Stomach smooth muscle (tissue), 2 donors: ENCODE measurements around the gene CCN2.

ENCODE experiments used
- H3K27ac ChIP-seq: one replicate; pipeline ENCODE4 v1.7.0; 2013; ENCODE audit warnings: mild to moderate bottlenecking, low read length, inconsistent platforms
- H3K27me3 ChIP-seq, 2 donors: one replicate each; pipeline ENCODE4 v1.7.0; 2013; ENCODE audit warnings: low read length in 2 of 2; ENCODE audit not compliant: insufficient read depth in 2 of 2, control insufficient read depth in 1 of 2
- H3K36me3 ChIP-seq, 2 donors: one replicate each; pipeline ENCODE4 v1.7.0; 2013; ENCODE audit warnings: low read length in 2 of 2; ENCODE audit not compliant: control insufficient read depth in 2 of 2, insufficient read depth in 2 of 2
- H3K4me1 ChIP-seq: one replicate; pipeline ENCODE4 v1.7.0; 2013; ENCODE audit warnings: low read length; ENCODE audit not compliant: control insufficient read depth, insufficient read depth
- H3K4me3 ChIP-seq, 2 donors: one replicate each; pipeline ENCODE4 v1.7.0; 2013; ENCODE audit warnings: low read length in 2 of 2
- H3K9ac ChIP-seq, 2 donors: one replicate each; pipeline ENCODE4 v1.7.0; 2013; ENCODE audit warnings: low read length in 2 of 2, mild to moderate bottlenecking in 1 of 2
- H3K9me3 ChIP-seq, 2 donors: one replicate each; pipeline ENCODE4 v1.7.0; 2013; ENCODE audit warnings: low read length in 2 of 2; ENCODE audit not compliant: control insufficient read depth in 2 of 2
- donor health status: healthy.
- donor health status: Pancreatic carcinoma.

The CCN2 gene

DNA sequence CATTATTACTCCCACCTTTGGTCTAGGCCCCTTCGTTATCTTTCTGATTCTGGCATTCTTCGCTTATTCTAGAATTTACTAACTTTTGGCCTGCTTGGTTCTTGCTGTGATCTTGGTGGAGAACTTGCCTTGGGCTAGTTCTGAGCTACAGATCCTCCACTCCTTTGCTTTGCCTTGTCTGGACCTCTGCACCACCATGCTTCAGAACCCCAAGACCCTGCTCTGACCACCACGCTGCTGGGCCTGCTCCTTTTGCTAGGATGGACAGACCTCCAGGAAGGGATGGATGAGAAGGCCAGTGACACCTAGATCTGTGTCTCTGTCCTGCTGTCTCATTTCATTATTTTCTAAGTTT lies 30.4 kb upstream of the CCN2 start:
- Histone ChIP-seq H3K36me3 (no peaks in the 10 kb centered on the region), H3K27me3 (no peaks in the 10 kb centered on the region), H3K4me3 (no peak overlapping the region), H3K9me3 (no peaks in the 10 kb centered on the region), H3K27ac (no peak overlapping the region), H3K9ac (no peak overlapping the region), H3K4me1 (peaks cover 3% of the 10 kb centered on the region)

DNA sequence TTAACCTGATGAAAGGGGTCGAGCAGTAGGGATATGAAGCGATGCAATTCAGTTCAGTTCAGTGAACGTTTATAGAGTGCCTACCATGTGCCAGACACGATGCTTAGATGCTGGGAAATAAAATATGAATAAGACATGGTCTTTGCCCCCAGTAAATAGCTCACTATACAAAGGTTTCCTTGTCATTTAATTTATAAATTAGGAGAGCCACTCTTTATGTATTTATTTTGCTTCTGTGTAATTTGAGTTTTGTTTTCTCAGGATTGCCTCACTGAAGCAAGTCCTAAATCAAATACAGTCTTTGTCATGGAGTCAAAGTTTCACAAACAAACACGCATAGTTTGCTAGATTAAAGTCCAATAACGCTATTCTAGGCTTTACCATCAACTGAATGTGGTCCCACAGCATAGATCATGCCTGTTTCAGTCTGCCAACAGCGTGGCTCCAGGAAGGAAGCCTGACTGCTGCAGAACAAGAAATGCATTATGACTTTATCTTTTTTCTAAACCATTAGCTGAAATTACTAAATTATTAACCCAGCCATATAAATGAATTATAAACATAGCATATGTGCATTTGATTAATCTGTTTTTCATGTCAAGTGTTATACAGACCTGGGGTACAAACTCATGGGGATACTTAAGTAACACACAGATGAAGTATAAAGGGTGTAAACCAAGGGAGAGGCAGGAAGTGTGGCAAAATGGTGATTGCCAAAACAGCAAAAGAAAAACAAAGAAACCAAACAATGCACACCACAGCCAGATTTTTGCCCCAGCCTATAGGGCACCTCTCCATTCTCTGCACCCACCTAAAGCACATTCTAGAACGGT lies 29.8 kb upstream of the CCN2 start:
- H3K36me3 ChIP-seq = no peaks in the 10 kb centered on the region
- peaks cover 3% of the 10 kb centered on the region for H3K4me1 ChIP-seq
- H3K9me3 ChIP-seq = no peaks in the 10 kb centered on the region
- no peak overlapping the region for H3K4me3 ChIP-seq
- H3K9ac ChIP-seq = no peak overlapping the region
- no peaks in the 10 kb centered on the region for H3K27me3 ChIP-seq
- H3K27ac ChIP-seq = no peak overlapping the region

DNA sequence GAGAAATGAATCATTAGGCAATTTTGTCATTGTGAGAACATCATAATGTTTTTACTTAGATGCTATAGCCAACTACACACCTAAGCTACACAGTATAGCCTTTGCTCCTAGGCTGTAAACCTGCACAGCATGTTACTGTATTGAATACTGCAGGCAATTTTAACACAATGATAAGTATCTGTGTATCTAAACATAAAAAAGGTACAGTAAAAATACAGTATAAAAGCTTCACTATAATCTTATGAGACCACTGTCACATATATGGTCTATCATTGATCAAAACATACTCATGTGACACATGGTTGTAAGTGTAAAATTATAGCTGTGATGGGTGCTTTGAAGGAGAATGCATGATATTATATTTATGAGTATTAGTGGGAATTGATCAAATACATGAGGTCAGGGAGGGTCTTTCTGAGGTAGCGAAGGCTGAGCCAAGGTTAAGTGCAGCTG lies 29.2 kb upstream of the CCN2 start:
- no peaks in the 10 kb centered on the region for H3K9me3 ChIP-seq
- H3K36me3 ChIP-seq = no peaks in the 10 kb centered on the region
- H3K27me3 ChIP-seq = no peaks in the 10 kb centered on the region
- no peak overlapping the region for H3K9ac ChIP-seq
- H3K27ac ChIP-seq = no peak overlapping the region
- H3K4me1 ChIP-seq = peaks cover 3% of the 10 kb centered on the region
- no peak overlapping the region for H3K4me3 ChIP-seq

DNA sequence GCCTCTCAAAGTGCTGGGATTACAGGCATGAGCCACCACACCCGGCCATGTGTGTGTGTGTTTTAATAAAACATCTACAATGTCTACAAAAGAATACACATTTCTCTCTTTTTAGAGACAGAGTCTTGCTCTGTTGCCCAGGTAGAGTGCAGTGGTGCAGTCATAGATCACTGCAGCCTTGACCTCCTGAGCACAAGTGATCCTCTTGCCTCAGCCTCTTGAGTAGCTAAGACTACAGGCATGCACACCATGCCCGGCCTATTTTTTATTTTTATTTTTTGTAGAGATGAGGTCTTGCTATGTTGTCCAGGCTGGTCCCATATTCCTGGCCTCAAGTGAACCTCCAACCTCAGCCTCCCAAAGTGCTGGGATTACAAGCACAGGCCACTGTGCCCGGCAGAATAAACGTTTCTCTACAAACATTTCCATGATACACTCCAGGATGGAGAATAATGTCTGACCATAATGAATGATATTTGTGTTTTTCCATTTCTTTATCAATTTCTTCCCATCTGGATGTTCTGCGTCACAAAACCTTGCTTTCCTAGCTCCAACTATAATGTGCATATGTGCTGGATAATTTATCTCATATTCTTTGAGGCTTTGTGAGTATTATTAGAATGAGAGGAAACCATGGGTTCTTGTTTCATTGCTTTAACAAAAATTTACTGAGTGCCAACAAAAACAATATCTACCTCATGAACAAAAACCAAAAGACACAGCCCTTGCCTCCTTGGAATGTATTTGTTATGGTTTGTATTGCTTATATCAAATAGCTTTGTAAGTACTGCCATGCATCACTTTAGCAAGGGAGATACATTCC lies 28.6 kb upstream of the CCN2 start:
- Histone ChIP-seq H3K36me3 (no peaks in the 10 kb centered on the region), H3K27me3 (no peaks in the 10 kb centered on the region), H3K4me1 (peaks cover 3% of the 10 kb centered on the region), H3K9ac (no peak overlapping the region), H3K9me3 (no peaks in the 10 kb centered on the region), H3K27ac (no peak overlapping the region), H3K4me3 (no peak overlapping the region)

DNA sequence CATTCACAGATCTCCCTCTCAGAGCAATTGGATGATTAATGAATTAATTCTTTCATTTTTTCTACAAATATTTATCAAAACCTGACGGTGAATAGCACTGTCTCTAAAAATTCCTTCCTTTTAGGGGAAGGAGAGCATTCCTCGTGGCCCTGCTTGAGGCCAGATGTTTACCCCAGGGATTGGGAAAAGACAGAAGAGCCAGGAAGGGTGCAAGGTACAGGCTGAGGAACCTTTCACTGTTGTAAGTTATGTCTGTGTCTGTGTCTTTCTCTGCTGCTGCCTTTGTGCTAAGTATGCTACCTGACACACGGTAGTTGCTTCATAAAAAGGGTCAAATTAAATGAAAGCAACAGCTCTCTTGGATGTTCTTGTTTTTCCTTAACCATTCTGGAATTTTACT lies 27.4 kb upstream of the CCN2 start:
- Histone ChIP-seq H3K36me3 (no peaks in the 10 kb centered on the region), H3K9ac (no peak overlapping the region), H3K27me3 (no peaks in the 10 kb centered on the region), H3K27ac (no peak overlapping the region), H3K4me3 (no peak overlapping the region), H3K9me3 (no peaks in the 10 kb centered on the region), H3K4me1 (peaks cover 3% of the 10 kb centered on the region)

DNA sequence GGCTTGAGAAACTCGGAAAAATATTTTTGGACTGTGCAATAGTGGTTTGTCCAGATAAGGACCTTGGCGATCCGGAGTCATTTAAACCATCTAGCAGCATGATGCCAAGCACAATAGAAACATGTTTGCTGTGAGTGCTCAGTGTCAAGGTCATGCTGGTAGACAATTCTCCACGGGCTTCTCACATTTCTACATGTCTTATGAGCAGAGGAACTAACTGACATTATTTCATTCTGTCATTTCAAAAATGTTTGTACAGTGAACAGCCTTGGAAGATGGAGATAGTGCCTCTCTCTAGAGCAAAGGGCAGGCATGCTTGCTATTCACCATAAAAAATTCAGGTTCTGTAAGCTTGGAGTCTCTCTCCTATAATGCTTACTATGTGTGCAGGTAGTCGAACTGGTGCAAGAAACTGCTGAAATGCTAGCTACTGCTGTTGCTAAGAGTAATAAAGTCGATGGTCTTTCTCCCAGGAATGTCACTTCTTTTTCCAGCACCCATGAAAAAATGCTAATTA lies 25.4 kb upstream of the CCN2 start:
- Histone ChIP-seq H3K4me3 (no peak overlapping the region), H3K9ac (no peak overlapping the region), H3K9me3 (no peaks in the 10 kb centered on the region), H3K36me3 (no peaks in the 10 kb centered on the region), H3K4me1 (peaks cover 3% of the 10 kb centered on the region), H3K27ac (no peak overlapping the region), H3K27me3 (no peaks in the 10 kb centered on the region)

DNA sequence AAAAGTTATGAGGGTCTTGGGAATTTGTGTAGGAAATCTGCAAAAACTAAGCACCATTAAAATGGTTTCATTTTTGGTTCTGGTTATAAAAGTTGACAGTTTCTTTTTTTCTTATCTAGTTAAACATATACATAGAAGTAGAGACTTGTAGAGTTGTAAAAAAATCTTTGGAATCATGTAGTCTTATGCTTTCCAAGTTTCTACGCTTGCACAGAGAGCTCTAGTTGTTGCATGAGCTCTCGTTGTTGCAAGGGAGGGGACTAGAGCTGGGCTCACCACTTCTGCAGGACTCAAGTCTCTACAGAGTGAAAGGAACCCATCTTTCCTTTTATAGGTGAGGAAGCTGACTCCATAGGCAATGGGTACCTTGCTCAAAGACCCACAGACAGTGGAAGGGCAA lies 21.6 kb upstream of the CCN2 start:
- Histone ChIP-seq H3K36me3 (no peaks in the 10 kb centered on the region), H3K27ac (no peak overlapping the region), H3K27me3 (no peaks in the 10 kb centered on the region), H3K4me1 (no peaks in the 10 kb centered on the region), H3K9ac (no peak overlapping the region), H3K9me3 (no peaks in the 10 kb centered on the region), H3K4me3 (no peak overlapping the region)

DNA sequence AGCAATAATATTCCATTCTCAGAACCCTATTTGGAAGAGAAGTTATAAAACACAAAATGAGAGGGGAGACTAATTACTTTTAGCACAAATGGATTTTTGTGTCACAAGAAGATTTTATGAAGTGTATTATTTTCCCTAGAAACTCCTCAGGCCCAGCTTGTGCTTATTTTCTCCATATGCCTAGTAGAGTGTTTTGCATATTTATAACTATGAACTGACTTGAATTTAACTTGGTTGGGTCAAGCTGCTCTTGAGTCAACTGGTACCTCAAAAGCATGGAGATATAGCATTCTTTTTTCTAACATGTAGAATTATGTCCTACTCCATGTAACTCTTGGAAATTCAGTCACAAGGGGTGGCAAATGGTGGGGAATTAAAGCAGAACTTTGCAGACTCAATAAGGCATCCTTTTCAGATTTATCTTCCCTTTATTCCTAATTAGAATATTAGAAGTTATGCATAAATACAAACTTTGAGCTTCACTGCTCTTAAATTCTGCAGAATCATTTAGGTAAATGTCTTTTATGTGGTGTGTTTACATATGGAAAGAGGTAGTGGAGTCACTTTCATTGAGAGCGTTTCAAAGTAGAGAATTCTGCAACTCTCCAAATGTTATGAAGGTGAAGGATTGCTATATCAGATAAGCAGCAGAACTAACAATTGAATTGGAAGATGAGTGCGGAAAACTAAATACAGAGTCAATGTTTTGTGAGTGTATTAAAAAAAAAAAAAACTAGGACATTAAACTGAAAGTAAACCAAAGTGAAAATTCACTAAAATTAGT lies 19.1 kb upstream of the CCN2 start:
- H3K9ac ChIP-seq = no peak overlapping the region
- no peaks in the 10 kb centered on the region for H3K9me3 ChIP-seq
- H3K27ac ChIP-seq = no peak overlapping the region
- H3K4me1 ChIP-seq = no peaks in the 10 kb centered on the region
- H3K4me3 ChIP-seq = no peak overlapping the region
- H3K27me3 ChIP-seq = no peaks in the 10 kb centered on the region
- H3K36me3 ChIP-seq = no peaks in the 10 kb centered on the region

DNA sequence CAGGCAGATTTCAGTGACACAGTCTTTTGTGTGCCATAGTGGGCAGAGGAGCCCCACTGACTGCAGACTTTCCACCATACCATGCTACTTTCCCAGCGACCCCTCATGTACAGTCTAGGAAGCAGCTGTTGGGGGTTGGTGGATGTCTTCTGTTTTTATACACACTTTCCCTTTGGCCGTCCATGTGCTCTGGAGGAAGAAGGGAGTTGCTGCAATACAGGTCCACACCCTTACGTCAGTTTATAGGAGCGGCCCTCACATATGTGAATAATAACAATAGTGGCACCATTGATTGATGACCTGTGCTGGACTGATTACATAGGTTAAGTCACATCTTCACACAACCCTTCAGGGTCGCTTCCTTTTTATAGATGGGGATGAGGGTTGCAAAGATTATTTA lies 17.5 kb upstream of the CCN2 start:
- no peak overlapping the region for H3K27ac ChIP-seq
- H3K4me1 ChIP-seq = no peaks in the 10 kb centered on the region
- H3K4me3 ChIP-seq = no peak overlapping the region
- H3K36me3 ChIP-seq = no peaks in the 10 kb centered on the region
- H3K9ac ChIP-seq = no peak overlapping the region
- H3K27me3 ChIP-seq = no peaks in the 10 kb centered on the region
- no peaks in the 10 kb centered on the region for H3K9me3 ChIP-seq

DNA sequence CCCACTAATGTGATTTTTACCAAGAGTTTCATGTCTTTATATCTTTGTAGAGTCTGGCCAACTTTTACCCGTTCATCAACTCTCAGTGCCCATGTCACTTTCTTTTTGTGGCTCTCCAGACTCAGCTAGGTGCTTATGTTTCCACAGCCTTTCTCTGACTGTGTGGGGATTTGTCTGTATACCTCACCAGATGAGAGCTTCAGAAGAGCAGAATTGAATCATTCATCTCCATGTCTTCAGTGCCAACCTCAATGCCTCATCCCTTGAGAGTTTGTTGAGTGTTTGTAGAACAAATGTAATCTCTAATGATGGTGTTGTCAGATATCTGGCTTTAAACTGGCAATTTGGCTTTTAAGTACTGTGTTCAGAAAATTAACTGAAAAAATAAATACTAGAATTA lies 16.8 kb upstream of the CCN2 start:
- H3K9me3 ChIP-seq = no peaks in the 10 kb centered on the region
- peaks cover 0 to 2% of the 10 kb centered on the region in 2 donors for H3K36me3 ChIP-seq
- H3K4me1 ChIP-seq = no peaks in the 10 kb centered on the region
- no peak overlapping the region for H3K9ac ChIP-seq
- H3K27me3 ChIP-seq = no peaks in the 10 kb centered on the region
- no peak overlapping the region for H3K4me3 ChIP-seq
- H3K27ac ChIP-seq = no peak overlapping the region
